ENCODE data around the gene CYSTM1. TPM values are rescaled to one million over a fixed set of nuclear protein-coding genes. Genes with fewer than 3 reads are reported as not detected.

The CYSTM1 gene
- total RNA-seq, 1 donor from 2014 or later: 11.4 TPM

- Mint-ChIP-seq H3K4me3 (peak overlapping the region; percentile 48), H3K27me3 (ENCODE audit: low read depth) (peaks cover 57% of the 10 kb centered on the region), H3K36me3 (no peaks in the 10 kb centered on the region), H3K9me3 (no peaks in the 10 kb centered on the region), H3K27ac (no peak overlapping the region), H3K4me1 (peaks cover 12% of the 10 kb centered on the region)
- DNase-seq (ENCODE audit: low spot score in 2 of 2, unreplicated experiment in 2 of 2): no peak
- no peak for TF ChIP-seq CTCF (IDR thresholded peaks at IDR 0.05; ENCODE audit: unreplicated experiment)
Observed at GRCh38 chr5:140145256-140145655, 29.7 kb upstream of the CYSTM1 start.

GRCh38 chr5:140145818-140146522 lies 29.0 kb upstream of the CYSTM1 start:
- H3K4me1 Mint-ChIP-seq: peaks cover 12% of the 10 kb centered on the region
- no peaks in the 10 kb centered on the region for H3K9me3 Mint-ChIP-seq
- peak; percentile 57 to 85 for DNase-seq (ENCODE audit: low spot score in 2 of 2, unreplicated experiment in 2 of 2)
- H3K36me3 Mint-ChIP-seq: no peaks in the 10 kb centered on the region
- H3K27me3 Mint-ChIP-seq (ENCODE audit: low read depth): peaks cover 57% of the 10 kb centered on the region
- H3K27ac Mint-ChIP-seq: no peak overlapping the region
- TF ChIP-seq CTCF (IDR thresholded peaks at IDR 0.05; ENCODE audit: unreplicated experiment): peak; percentile 70
- peak overlapping the region; percentile 67 for H3K4me3 Mint-ChIP-seq

- no peak for DNase-seq (ENCODE audit: low spot score in 2 of 2, unreplicated experiment in 2 of 2)
- no peaks in the 10 kb centered on the region for H3K36me3 Mint-ChIP-seq
- H3K9me3 Mint-ChIP-seq: no peaks in the 10 kb centered on the region
- H3K27me3 Mint-ChIP-seq (ENCODE audit: low read depth): peaks cover 55% of the 10 kb centered on the region
- peak overlapping the region; percentile 67 for H3K4me3 Mint-ChIP-seq
- H3K4me1 Mint-ChIP-seq: peaks cover 12% of the 10 kb centered on the region
- H3K27ac Mint-ChIP-seq: no peak overlapping the region
- no peak for TF ChIP-seq CTCF (IDR thresholded peaks at IDR 0.05; ENCODE audit: unreplicated experiment)
Observed at GRCh38 chr5:140146523-140146842, 28.5 kb upstream of the CYSTM1 start.

GRCh38 chr5:140147460-140147859 lies 27.5 kb upstream of the CYSTM1 start:
- no peak for TF ChIP-seq CTCF (IDR thresholded peaks at IDR 0.05; ENCODE audit: unreplicated experiment)
- H3K4me3 Mint-ChIP-seq: peak overlapping the region; percentile 22
- peak in 1 of 2 experiments; percentile 9 for DNase-seq (ENCODE audit: low spot score in 2 of 2, unreplicated experiment in 2 of 2)
- peaks cover 57% of the 10 kb centered on the region for H3K27me3 Mint-ChIP-seq (ENCODE audit: low read depth)
- peaks cover 20% of the 10 kb centered on the region for H3K4me1 Mint-ChIP-seq
- no peaks in the 10 kb centered on the region for H3K9me3 Mint-ChIP-seq
- H3K27ac Mint-ChIP-seq: no peak overlapping the region
- no peaks in the 10 kb centered on the region for H3K36me3 Mint-ChIP-seq

GRCh38 chr5:140148508-140148907 lies 26.5 kb upstream of the CYSTM1 start:
- TF ChIP-seq CTCF (IDR thresholded peaks at IDR 0.05; ENCODE audit: unreplicated experiment): no peak
- Mint-ChIP-seq H3K27me3 (ENCODE audit: low read depth) (peaks cover 54% of the 10 kb centered on the region), H3K9me3 (no peaks in the 10 kb centered on the region), H3K27ac (no peak overlapping the region), H3K36me3 (no peaks in the 10 kb centered on the region), H3K4me3 (no peak overlapping the region), H3K4me1 (peaks cover 27% of the 10 kb centered on the region)
- DNase-seq (ENCODE audit: low spot score in 2 of 2, unreplicated experiment in 2 of 2): no peak

Measured in mesothelial cell of epicardium (in vitro differentiated cells).